SKM-1 (cell line): ENCODE results near the gene F12.
"Not testable (repeated sequence)": the region's sequence is repeated elsewhere in the genome, so short reads cannot be mapped to it uniquely, and the experiment has no call there.

Source experiments
- DNase-seq: peaks from one replicate; lab custom pipeline; 2025; ENCODE audit not compliant: unreplicated experiment; lab: John Stamatoyannopoulos, UW

Gene F12

DNA sequence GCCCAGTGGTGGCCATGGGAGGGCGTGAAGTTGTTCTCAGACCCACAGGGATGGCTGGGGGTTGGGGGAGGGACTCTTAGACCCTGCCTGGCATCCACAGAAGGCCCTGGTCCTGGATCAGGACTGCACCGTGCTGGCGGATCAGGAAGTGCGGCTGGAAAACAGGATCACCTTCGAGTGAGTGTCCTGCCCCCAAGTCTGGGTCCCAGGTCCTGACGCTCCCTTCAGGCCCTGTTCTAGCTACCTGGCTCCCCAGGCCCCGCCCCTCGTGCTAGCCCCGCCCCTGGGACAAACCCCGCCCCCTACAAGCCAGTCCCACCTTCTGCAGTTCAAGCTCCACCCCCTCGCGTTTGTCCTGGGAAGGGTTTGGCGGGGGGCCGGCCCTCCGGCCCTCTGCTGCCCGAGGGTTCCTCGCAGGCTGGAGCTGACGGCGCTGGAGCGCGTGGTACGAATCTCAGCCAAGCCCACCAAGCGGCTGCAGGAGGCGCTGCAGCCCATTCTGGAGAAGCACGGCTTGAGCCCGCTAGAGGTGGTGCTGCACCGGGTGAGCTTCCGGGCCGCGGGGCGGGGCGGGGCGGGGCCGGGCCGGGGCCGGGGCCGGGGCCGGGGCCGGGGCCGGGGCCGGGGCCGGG, 38.8 kb downstream of the F12 start:
- no peak for DNase-seq

DNA sequence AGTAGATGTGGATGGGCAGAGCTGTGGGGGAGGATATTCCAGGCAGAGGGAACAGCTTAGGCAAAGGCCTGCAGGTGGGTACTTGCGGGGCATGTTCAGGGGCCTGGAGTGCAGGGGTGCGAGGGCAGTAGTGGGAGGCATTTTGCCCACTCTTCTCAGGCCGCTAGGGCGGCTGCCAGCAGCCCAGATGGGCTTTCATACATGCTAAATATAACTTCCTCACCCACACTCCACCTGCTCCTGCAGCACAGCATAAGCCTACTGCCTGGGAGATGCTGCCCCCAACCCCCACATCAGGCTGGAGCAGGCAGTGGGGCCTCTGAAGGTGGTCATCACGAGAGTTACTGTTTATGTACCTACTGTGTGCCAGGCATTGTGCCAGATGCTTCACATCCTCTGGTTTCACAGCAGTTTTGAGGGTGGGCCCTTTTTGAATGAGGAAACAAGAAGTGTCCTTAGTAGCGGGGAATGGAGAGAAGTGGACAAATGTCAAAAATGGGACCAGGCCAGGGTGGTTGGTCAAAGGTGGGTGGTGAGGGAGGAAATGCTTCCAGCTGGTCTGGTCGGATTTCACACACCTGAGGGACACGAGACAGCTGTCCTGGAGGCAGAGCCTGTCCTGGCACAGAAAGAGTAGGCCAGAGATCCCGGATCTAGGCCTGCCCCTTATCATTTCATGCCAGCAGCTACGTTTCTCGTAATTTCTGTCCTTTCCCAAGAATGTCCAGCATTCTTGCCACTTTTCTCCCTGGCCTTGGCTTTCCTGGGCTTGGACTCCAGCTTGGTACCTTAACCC, 39.5 kb downstream of the F12 start:
- DNase-seq: no peak

DNA sequence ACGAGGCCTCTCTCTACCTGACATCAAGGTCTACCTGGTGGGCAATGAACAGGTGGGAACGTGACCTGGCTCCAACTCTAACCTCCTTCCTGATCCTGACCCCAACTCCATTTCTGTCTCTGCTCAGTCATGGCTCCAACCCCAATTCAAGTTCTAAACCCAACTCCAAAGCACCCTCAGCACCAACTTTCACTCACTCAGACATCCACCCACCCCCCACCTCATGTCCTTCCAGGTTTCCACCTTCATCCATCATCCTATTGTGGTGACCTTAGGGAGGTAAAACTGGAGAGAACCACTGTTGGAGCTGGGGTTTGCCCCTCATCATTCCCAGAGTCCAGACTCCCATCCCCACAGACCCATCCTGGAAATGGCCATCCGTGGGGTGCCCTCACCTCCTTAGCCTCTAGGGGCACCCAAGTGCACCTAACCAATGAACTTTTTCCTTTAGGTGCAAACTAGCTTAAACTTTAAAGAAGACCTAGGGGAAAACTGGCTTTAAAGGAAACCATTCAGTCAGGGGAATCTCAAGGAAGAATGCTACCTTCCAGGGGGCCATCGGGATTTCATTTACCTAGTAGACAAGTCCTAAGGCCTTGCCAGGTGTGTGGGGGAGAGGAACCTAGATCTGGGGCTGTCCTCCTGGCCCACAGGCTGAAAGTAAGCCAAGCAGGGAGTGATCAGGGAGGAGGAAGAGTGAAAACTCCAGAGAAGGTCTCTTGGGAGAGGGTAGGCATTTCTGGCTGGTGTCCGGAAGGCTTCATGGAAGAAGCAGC, 40.3 kb downstream of the F12 start:
- no peak for DNase-seq

DNA sequence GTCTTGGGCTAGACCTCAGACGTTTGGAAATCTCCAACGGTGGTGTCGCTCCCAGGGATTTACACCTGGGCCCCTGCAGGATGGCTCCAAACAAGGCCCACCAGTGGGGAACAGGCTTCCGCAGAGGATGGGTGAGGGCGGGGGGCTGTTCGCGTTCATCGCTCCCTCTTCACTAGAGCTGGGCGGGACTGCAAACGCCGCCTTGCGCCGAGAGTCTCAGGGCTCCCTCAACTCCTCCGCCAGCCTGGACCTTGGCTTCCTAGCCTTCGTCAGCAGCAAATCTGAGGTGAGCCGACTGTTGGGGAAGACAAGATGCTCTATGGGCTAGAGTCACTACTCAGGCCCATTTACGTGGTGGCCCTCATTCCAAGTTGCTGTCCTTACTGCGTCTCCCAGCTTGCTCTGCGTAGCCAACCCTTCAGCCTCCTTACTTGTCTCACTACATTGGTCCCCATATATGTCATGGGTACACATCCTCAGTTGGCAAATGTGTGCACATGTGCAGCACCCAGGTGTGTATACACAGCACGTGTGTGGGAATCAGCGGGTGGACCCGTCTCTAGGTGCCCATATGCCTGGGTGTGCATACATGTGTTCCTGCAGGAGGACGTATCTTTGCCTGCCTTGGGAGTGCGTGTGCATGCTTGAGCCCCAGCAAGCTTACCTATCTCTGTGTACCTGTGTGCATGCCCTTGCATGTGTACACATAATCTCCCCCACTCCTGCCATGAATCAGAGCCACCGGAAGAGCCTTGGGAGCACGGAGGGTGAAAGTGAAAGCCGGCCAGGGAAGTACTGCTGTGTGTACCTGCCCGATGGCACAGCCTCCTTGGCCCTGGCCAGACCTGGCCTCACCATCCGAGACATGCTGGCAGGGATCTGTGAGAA, 41.1 kb downstream of the F12 start:
- DNase-seq: no peak

DNA sequence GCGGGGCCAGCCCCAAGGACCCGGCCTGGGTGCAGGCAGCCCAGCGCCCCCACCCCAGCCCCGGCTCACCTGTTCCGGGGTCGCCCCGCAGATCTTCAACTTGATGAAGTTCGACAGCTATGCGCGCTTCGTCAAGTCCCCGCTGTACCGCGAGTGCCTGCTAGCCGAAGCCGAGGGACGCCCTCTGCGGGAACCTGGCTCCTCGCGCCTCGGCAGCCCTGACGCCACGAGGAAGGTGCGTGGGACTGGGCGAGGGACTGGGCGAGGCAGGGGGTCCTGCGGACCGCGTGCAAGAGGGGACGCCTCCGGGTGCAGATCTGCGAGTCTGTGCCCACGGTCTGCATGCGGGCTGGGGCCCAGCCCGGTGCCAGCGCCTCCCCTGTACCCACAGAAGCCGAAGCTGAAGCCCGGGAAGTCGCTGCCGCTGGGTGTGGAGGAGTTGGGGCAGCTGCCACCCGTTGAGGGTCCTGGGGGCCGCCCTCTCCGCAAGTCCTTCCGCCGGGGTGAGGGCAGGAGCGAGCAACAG, 42.0 kb downstream of the F12 start:
- DNase-seq: no peak

DNA sequence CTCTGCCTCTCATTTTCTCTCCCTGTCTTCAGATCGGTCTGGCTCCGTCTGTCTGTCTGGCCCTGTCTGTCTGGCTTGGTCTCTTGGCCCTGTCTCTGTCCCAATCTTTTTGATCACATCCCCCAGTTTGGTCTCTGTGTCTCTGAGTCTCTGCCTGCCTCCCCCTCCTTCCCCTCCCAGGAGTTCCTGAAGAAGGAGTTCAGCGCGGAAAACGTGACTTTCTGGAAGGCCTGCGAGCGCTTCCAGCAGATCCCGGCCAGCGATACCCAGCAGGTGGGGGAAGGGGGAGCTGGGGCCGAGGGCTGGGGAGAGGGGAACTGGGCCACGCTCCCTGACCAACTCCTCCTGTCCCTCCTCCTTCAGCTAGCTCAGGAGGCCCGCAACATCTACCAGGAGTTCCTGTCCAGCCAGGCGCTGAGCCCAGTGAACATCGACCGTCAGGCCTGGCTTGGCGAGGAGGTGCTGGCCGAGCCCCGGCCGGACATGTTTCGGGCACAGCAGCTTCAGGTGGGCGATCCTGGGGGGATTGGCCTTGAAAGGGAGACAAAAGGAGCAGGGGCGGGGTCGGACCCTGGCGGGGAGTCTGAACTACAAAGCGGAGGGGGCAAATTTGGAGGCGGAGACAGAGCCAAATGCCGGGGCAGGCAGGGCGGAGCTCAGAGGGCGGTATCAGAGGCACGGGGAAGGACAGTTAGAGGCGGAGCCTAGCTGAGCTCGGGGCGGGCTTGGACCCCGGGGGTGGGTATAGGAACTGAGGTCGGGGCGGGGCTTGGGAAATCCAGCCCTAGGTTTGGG, 42.6 kb downstream of the F12 start:
- no peak for DNase-seq

DNA sequence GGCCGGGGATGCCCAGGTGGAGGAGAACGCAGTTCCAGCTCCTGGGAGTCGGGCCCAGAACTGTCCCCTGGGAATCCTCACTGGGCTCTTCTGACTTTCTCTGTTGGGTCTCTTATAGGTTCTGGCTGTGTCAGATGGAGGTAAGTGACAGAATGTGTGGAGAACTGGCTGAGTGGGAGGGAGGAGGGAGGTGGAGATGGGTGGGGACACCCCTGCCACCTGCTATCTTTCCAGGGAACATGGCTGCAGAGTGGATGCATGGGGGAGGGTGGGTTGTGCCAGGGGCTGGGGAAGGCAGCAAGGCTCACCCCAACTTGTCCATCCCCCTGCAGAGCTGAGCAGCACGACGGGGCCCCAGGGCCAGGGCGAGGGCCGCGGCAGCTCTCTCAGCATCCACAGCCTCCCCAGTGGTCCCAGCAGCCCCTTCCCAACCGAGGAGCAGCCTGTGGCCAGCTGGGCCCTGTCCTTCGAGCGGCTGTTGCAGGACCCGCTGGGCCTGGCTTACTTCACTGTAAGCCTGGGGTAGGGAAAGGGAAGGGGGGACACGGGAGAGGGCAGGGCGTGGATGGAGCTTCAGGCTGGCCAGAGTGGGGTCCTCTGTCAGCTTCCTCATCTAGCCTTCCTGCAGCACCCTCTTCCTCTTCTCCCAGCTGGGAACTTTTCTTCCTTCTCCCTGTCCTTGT, 43.4 kb downstream of the F12 start:
- DNase-seq: no peak

DNA sequence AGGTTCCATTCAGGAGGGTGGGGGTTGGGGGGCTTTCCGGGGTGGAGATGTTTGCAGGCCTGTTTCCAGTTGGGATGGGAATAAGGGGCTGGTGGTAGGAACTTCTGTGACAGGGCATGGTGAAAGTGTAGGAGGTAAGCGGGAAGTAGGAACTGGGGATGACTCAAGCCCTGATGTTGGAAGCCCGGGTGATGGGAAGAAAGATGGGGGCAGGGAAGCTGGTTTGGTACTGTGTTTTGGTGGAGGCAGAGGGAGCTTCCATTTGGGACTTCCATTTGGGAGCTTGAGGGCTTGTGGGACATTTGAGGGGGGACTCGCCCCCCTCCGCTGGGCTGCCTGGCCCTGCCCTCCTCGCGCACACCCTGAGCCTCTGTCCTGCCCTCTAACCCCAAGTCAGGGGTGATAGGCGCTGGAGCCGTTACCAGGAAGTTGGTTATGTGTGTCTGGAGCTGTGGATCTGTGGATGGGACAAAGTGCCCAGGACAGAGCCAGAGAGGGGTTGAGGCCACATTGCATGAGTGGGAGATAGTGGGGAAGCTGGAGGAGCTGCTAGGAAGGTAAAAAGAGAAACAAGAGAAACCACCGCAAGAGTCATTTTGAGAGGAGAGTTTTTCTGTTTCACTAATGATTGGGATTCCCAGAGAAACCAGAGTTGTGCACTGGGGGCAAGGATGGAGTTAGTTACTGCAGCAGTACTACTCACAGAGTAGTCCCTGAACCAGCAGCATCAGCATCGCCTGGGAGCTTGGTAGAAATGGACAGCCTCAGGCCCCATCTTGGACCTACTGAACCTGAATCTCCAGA, 45.0 kb downstream of the F12 start:
- DNase-seq: no peak

DNA sequence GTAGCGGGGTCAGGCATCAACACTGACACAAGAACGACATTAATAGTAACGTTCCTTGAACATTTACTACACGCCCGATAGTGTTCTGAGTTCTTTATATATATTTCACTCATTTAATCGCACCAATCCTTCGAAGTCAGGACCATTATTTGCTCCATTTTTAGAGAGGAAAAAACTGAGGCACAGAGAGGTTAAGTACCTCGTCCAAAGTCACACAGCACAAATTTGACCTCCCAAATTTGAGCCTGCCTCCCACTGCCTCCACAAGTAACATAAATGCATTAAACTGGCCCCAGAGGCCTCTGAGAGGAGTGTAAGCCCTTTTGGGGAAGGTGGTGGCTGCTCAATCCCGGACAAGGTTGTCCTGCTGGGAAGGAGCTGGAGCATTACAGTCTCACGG, 45.8 kb downstream of the F12 start:
- no peak for DNase-seq

DNA sequence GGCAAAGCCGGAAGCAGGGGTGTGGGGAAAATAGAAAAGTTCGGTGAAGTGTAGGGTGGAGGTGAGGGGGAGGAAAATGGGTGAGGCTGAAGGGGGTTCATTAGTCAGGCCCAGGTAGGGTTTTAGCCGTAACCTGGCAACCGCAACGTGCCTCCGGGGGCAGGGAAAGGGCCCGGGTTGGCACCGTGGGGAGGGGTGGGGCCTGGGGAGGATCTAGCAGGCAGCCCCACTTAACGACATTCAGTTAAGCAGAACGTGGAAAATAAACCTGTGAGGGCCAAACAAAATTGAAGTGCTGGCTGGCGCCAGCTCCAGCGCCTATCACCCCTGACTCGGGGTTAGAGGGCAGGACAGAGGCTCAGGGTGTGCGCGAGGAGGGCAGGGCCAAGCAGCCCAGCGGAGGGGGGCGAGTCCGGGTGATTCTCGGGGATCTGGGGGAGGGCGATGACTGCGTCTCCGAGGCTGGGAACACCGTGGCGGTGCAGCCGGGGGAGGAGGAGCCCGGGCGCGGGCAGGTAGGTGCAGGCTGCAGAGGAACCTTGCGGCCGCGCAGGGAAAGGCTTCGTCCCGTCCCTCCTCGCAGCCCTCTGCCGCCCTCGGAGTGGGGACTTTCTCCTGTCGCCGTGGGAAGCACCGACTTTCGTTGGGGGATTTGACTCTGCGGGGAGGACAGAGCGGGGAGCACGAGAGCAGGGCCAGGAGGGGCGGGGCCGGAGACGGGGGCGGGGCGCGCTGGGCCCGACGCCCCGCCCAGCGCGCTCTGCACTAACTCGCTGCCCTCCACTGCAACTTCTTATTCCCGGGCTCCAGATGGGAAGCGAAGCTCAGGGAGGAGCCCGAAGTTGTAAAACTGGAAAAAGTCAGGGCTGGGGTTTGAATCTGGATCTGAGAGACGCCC, 46.5 kb downstream of the F12 start:
- DNase-seq: no peak

DNA sequence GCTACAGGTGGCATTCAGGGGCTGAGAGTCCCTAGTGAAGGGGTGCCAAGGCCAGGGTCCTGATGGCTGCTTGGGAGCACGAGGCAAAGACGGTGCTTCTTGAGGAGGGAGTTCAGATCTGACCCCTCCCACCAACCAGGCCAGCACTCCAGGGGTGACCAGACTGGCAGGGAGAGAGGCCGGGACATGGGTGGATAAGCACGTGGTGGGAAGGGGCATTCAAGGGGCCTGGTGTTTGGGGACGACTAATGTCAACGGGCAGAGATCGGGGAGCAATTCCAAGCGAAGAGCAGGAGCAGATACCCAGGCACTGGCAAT, 47.1 kb downstream of the F12 start:
- DNase-seq: no peak

DNA sequence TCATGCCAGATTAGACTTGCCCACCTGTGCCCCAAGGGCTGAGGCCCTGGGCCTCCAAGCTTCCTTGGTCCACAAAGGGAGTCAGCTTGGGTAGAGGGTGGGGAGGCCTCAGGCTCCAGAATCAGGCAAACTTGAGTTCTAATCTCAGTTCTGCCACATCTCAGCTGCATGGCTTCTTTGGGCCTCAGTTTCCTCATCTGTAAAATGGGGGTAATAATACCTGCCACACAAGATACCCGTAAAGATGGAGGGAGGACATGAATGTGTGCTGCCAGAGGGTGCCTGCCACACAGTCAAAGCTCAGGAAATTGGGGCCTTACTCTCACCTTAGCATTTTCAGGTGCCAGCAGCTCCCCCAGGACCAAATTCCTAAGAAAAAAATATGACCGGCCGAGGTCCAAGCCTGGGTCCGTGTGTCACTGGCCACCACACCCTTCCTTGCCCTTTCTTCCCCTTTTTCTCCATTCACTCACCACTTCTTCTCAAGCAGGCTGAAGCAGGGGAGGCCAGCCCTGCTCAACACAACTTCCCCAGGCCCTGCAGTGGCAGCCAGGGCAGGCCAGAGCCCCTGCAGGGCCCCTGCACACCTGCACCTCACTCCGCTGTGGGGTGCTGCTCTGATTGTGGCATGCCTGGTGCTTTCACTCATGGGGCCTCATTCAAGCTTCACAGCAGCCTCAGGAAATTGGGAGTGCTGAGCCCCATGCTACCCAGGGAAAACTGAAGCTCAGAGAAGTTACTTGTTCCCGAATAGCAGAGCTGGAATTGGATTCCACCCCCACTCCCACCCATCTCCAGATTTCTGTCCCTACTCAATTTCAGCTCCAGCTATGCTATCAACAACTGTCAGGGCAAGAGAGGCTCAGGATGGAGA, 47.7 kb downstream of the F12 start:
- peak; percentile 24 for DNase-seq

DNA sequence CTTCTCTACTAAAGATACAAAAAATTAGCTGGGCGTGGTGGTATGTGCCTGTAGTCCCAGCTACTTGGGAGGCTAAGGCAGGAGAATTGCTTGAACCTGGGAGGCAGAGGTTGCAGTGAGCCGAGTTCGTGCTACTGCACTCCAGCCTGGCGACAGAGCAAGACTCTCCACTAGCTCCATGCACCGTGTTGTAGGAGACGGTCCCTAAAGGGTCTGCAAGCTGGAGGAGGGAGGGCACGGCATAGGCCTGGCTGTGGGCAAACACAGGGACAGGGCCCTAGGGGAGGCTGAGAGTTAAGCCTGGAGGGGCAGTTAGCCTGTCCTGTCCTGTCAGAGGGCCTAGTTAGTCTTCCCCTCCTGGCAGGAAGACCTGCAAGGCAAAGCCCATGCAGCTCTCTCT, 48.6 kb downstream of the F12 start:
- DNase-seq: not testable (repeated sequence)

DNA sequence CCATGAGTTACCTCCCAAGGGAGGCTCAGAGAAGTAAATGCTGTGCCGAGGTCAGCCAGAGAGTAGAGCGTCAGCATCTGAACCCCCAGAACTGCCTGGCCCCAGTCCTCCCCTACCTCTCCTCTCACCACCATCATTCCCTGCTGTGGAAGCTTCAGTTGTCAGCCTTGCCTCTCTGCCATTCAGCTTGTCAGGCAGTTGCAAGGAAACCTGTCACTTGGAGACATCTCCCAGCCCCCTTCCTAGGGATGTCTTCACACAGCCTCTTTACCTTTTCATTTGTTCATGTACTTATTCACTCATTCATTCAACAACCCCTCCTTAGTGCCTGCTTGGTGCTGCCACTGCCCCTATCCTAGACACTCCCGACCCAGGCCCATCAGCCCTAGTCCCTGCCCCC, 49.5 kb downstream of the F12 start:
- DNase-seq: no peak

DNA sequence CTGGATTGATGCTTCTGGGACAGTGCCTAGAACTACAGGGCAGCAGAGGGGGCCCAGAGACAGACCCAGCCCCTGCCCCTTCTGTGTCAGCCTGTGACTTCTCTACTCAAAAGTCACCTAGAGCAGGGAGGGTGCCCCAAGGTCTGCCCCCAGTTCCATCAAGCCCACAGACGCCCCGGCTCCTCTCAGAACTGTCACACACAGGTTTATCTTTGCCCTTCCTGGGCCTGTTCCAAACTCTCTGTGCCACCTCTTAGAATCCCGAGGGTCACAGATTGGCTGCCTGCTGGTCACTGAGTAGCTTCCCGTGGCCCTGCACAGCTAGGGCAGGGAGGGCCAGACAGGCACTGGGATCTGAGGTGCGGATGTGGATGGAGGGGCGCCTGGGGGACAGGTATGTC, 49.9 kb downstream of the F12 start:
- DNase-seq: no peak

DNA sequence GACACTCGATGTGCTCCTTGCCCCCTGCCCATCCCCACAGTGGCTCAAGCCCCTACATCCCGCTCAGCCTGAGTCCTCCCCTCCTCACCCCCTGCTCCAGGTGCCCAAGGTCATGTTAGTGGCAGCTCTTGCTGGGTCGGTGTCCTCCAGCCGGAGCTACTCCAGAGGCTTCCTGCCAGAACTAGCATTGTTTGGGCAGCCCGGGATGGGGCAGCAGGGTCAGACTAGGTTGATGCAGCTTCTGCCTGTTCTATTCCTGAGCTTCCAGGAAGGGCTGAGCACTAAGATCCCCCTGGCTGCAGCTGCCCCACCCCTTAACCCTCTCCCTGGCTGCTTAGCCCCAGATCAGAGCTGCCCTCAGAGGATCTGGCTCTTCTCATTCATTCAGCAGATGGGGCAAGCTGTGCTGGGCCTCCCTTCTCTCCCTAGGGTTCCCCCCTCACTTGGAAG, 51.0 kb downstream of the F12 start:
- DNase-seq: no peak
